ENCODE data around the gene SPACA7. TPM values are rescaled to one million over a fixed set of nuclear protein-coding genes. Genes with fewer than 3 reads are reported as not detected.

SPACA7 gene
- polyA plus RNA-seq (ENCODE audit: insufficient read depth in 1 of 5, insufficient read length in 5 of 5, low replicate concordance in 1 of 5), result not detected
- long read RNA-seq, donor 1, result 0 reads
- long read RNA-seq, donor 2, result 0 reads
- long read RNA-seq, donor 3, result 0 reads
- long read RNA-seq, donor 4, result 0 reads
- long read RNA-seq, donor 5, result 0 reads
- long read RNA-seq, donor 6, result 0 reads
- long read RNA-seq, donor 7, result 0 reads
- long read RNA-seq, donor 8, result 0 reads

DNA sequence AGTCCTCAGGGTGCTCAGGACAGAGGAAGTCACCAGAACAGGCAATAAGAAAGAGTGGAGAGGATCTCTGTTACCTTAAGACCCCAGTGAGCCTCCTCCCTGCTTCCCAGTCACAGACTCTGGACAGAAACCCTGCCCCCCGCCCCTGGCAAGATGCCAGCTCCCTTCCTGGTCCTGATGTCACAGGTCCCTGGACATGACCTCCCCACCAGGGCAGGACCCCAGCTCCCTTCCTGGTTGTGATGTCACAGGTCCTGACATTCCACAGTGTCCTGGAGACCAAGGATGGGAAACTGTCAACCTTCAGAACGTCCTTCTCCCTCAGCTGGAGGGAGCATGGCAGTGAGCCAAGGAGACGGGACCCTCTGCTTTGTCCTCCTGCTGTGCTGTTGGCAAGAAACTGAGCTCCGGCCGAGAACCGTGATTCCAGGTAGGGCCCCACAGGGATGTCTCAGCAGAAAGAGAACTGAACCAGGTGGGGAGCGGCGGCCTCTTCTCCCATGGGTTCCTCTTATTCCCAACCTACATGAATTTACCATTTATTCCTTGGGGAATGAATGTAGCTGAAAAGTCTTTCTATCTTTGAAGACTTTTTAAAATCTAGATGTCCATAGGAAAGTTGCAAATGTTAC lies at the start of gene SPACA7:
SPACA7 (plus strand) TSS at position 306 of the 632 bp plus-strand sequence; CDS start at position 337, 31 bp downstream.
- no peak for DNase-seq

DNA sequence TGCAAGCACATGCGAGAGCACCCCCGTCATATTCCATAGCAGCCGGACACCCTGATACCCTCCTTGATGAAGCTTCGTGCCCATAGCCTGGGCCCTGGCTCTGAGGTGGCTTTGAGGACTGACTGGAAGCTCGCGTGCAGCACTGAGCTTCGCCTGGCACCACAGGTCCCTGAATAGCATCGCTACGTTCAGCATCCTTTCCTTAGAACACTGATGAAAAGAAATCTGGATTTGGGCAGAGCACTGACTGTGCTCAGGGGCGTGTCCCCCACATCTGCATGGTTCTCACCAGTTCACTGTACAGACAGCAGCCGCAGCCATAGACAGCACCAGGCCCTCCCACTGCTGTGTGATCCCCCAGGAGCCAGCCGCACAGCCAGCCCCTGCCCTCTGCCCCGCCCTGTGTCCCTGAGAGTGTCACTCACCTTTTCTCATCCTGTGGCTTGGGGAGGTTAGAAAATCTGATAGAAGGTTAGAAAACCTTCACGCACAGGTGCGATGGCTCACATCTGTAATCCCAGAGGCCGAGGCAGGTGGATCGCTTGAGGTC lies 49.3 kb upstream of the SPACA7 start:
- DNase-seq, result no peak

GRCh38 chr13:112328936-112329335 lies 47.2 kb upstream of the SPACA7 start:
- no peak for DNase-seq

DNA sequence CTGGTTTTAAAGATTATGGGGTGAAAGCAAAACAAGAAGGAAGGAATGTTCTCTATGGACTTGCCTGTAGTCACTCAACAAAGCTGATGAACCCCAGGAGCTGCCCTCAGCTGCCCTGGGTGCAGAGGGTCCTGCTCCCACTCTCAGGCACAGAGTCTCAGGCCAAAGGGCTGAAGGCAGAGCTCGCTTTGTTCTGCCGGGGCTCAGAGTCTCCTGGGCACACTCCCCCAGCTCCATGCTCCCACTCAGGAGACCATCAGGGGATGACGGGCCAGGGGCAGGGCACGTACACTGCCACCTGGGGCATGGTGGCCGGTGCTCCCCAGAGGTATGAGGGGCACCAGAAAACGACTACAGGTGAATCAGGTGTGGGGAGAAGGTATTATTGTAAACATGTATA lies 46.8 kb upstream of the SPACA7 start:
- DNase-seq, result no peak

GRCh38 chr13:112330066-112330465 lies 46.1 kb upstream of the SPACA7 start:
- no peak for DNase-seq

GRCh38 chr13:112330479-112331381 lies 45.4 kb upstream of the SPACA7 start:
- no peak for DNase-seq

GRCh38 chr13:112331675-112332074 lies 44.5 kb upstream of the SPACA7 start:
- no peak for DNase-seq

DNA sequence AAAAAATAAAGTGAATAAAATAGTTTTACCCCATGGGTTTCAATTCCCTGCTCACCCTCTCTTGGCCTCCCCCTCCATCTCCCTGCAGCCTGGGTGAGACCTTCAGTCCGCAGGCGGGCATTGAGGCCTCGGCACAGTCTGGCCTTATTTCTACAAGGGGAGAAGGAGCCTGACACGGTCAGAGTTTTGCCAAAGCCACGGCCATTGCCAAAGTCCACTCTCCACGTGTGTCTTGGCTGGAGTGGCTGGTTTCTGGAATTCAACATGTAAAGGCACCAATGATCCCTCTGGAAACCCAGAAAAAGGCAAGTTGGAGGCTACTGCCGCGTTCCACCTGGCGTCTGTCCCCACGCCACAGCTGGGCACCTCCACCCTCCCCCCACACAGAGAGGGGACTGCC lies 43.4 kb upstream of the SPACA7 start:
- DNase-seq, result no peak

DNA sequence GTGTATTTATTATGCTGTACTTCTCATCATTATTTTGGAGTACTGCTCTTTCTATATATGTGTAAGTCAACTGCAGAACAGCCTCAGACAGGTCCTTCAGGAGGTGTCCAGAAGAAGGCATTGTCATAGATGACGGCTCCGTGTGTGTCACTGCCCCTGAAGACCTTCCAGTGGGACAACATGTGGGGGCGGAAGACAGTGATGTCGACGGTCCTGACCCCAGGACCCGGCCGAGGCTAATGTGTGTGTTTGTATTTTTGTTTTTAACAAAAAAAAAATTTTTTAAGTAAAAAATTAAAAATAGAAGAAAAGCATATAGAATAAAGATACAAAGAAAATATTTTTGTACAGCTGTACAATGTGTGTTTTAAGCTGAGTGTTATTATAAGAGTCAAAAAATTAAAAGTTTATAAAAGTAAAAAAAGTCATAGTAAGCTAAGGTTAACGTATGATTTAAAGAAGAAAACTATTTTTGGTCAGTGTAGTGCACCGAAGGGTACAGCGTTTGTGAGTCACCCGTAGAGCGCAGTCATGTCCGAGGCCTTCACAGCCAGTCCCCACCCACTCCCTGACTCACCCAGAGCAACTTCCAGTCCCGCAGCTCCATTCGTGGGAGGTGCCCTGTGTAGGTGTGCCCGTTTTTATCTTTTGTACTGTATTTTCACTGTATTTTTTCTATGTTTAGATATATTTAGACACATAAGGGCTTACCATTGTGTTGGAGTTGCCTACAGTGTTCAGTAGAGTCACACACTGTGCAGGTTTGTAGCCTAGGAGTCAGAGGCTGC lies 42.2 kb upstream of the SPACA7 start:
- no peak for DNase-seq

DNA sequence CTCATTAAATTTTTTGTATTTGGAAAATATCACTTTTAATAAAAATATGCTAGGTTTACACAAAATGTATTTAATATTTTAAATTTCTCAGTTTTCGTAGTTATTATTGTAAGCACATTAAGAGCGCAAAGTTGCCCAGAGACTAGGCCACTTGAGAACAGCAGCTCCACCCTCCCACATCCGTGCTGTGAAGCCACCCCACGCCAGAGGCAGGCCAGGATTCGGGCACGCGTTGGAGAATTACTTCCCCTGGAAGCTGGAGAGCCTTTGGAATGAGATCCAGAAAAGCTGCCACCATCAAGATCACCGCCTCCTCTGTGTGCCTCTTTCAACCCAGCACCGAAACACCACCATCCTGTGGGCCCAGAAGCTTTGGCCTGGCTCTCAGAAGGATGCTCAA lies 41.0 kb upstream of the SPACA7 start:
- no peak for DNase-seq

DNA sequence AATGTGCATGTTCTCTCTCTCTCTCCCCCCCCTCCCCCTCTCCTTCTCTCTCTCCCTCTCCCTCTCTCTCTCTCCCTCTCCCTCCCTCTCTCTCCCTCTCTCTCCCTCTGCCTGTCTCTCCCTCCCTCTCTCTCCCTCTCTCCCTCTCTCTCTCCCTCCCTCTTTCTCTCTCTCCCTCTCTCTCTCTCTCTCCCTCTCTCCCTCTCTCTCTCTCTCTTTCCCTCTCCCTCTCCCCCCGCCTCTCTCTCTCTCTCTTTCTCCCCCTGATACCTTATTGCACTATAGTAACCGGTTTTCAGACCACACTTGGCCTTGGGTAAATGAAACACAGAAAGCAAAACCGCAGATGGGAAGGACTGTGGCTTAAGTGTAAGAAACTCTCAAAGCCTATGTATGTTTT lies 34.7 kb upstream of the SPACA7 start:
- DNase-seq, result no peak

GRCh38 chr13:112341976-112342735 lies 34.0 kb upstream of the SPACA7 start:
- DNase-seq, result no peak

GRCh38 chr13:112342841-112343361 lies 33.3 kb upstream of the SPACA7 start:
- DNase-seq, result no peak

- DNase-seq, result no peak
These were observed 32.6 kb upstream of the SPACA7 start for GRCh38 chr13:112343591-112343990.

GRCh38 chr13:112345826-112346172 lies 30.4 kb upstream of the SPACA7 start:
- DNase-seq, result no peak

DNA sequence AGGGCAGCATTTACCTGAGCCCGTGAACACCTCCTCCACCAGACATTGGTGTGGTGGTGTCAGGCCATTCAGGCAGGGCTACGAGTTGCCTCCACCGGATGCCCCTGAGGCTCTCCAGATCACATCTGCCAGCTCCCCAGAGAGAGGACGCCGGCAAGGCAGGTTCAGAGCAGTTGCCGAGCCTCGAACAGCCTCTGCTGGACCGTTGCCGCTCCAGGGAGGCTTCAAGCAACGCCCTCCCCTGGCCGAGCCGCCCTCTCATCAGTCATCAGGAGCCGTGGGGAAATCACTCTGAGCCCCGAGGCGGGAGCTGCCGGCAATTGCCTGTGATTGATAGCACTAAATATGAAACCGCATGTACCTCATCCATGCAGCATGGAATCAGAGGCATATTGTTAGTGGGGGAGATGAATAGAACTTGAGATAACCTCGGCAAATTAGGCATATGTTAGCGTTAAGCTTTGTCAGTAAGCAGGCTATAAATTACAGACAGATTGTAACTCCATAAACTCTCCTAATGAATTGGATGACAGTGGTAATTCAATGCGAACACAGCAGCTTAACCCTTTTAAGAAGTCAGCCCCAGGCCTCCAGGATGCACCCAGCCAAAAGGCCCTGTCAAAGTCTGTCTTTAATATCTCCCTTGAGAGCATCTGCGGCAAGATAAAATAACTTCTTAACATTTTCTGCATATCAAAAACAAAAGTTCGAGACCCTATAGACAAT lies 29.8 kb upstream of the SPACA7 start:
- DNase-seq, result no peak

- no peak for DNase-seq
These were observed 29.3 kb upstream of the SPACA7 start for GRCh38 chr13:112346899-112347229.

DNA sequence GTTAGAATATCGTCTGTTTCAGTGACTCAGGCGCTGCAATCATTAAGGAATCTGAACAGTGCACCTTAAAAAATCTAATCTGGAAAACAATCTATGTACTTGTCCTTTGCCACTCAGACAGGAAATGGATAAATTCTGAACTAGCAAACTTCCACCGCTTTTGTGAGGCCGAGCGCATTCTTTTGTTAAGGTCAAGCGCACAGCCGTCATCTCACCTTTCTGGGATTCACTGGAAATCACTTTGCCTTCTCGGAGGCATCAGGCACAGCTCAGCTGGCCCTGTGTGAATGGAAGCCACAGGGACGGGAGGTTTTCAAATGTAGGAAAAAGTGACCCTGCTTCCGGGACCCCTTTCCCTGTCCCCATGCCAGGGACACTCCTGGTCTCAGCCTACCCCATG lies 28.2 kb upstream of the SPACA7 start:
- DNase-seq, result no peak

DNA sequence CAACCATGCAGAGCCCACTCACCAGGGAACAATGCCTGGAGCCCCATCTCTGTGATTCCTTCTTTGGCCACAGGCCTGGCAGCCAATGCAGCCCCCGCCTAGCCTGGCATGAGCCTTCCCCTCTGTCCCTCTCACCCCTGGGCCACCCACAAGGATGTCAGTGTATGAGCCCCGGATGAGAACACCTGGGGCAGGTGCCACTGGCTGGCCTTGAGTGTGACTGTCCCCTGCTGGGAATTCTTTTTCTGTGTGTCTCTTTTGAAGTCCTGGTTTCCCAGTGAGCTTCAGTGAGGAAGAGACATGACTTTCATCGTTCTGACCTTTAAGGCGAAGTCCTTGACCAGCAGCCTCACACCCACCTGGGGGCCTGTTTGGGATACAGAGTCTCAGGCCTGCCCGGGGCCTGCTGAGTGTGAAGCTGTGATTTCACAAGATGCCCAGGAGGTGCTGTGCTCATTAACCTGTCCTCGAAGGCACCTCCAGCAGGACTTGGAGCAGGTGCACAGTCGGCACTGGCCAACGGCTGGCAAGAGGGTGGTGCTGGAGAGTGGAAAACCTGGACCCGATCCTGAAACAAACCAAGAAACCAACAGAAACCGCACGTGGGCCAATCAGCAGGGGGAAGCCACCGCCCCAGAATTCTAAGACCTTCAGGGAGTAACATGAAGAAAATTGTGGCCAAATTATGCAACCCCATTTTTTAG lies 27.4 kb upstream of the SPACA7 start:
- DNase-seq, result no peak

DNA sequence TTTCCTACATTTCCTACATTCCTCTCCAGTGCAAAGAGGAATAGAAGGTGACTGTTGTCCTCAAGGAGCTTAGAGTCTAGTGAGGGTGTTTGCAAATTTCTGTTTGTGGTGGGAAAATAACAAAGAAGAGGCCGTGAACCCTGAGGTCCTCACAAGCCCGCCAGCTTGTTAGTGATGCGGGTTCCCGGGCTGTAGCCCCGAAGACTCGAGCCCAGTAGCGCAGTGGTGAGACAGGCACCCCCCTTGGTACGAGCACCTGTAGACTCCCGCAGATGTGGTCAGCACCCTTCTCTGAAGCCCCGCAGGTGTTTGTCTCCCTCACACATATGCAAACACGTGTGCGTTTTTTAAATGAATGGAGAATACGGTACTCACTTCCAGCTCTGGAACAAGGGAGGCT lies 26.5 kb upstream of the SPACA7 start:
- DNase-seq, result no peak
